ENCODE data around the gene RANBP10.

DNA sequence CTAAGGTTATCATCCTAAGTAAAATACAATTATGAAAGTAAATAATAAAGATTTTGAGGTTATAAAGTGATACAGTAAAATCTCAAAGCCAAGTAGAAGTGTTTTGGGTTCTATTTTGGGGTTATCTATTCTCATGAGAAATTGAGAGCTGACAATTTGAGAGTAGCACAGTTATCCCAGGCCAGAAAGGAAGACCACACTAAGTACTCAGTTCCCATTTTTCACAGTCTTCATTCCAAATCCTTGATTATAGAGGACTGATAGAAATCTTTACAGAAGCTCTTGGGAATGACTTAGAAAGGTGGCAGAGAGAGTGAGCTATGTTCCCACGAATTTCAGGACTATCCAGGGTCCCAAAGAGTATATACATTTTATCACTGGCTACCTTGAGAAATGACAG is 91.8 kb downstream of the RANBP10 start:
- no peak for TF ChIP-seq EZH2 (IDR thresholded peaks at IDR 0.05; ENCODE audit: borderline replicate concordance, low read depth, low read length, severe bottlenecking)
- TF ChIP-seq, protein P1, sequence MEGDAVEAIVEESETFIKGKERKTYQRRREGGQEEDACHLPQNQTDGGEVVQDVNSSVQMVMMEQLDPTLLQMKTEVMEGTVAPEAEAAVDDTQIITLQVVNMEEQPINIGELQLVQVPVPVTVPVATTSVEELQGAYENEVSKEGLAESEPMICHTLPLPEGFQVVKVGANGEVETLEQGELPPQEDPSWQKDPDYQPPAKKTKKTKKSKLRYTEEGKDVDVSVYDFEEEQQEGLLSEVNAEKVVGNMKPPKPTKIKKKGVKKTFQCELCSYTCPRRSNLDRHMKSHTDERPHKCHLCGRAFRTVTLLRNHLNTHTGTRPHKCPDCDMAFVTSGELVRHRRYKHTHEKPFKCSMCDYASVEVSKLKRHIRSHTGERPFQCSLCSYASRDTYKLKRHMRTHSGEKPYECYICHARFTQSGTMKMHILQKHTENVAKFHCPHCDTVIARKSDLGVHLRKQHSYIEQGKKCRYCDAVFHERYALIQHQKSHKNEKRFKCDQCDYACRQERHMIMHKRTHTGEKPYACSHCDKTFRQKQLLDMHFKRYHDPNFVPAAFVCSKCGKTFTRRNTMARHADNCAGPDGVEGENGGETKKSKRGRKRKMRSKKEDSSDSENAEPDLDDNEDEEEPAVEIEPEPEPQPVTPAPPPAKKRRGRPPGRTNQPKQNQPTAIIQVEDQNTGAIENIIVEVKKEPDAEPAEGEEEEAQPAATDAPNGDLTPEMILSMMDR (IDR thresholded peaks at IDR 0.05; ENCODE audit: borderline replicate concordance, extremely low read depth, low read length, poor library complexity, severe bottlenecking), result no peak
